Measurements from ENCODE around the gene THRSP.
"Not testable (repeated sequence)": the region's sequence is repeated elsewhere in the genome, so short reads cannot be mapped to it uniquely, and the experiment has no call there.

THRSP gene

DNA sequence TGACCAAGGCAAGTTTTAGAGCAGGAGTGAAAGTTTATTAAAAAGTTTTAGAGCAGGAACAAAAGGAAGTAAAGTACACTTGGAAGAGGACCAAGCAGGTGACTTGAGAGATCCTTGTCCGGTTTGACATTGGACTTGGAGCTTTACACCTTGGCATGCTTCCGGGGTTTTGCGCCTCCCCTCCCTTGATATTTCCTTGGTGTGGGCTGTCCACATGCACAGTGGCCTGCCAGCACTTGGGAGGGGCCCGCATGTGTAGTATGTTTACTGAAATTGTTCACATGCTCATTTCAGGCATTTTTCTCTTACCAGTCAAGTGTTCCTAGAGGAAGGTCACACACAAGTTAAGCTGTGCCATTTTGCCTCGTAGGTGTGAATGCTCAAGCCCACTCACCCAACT lies 19.0 kb upstream of the THRSP start:
- H3K9me3 ChIP-seq, result no peaks in the 10 kb centered on the region
- H3K4me1 ChIP-seq, result peaks cover 10% of the 10 kb centered on the region
- no peaks in the 10 kb centered on the region for H3K27me3 ChIP-seq (ENCODE audit: low read depth)
- no peaks in the 10 kb centered on the region for H3K36me3 ChIP-seq (replicated peaks)
- DNase-seq (ENCODE audit: low spot score in 2 of 2), result no peak
- in situ Hi-C loops (cut with MboI; ENCODE audit: low sequenced_read_pairs), result no loop called here
- no peak overlapping the region for H3K4me3 ChIP-seq

DNA sequence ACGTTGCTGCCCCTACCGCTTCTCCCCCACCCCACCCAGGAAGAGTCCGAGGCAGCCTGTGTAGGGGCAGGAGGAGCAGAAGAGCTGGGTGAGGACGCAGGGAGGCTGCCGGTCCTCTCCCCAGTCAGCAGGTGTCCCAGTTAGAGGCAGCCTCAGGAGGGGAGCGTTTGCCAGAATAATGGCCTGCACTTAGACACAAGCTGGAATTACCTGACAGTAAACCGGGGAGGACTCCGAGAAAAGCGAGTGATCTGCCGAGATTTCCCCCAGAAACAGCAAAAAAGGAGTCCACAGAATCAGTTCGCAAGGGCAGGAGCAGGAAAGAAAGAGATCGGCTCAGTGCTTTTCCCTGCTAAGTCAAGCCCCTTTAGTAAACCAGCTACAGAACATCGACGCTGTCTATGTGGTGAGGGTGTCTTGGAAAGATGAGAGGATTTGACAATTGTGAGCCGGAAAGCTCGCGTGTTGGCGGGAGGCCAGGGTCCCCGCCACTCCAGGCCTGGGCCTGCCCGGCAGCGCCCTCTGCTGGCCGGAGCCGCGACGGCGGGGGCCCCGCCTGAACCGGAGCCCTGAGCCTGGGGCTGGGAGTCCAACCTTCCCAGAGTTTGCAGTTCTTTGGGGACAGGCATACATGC lies 17.7 kb upstream of the THRSP start:
- in situ Hi-C loops (cut with MboI; ENCODE audit: low sequenced_read_pairs), result no loop called here
- Histone ChIP-seq H3K9me3 (no peaks in the 10 kb centered on the region), H3K36me3 (replicated peaks) (no peaks in the 10 kb centered on the region), H3K4me3 (peak overlapping the region; percentile 6; the same call in 1 of the 2 replicates), H3K27me3 (ENCODE audit: low read depth) (no peaks in the 10 kb centered on the region), H3K4me1 (peaks cover 10% of the 10 kb centered on the region)
- peak; percentile 74 to 90 for DNase-seq (ENCODE audit: low spot score in 2 of 2)

DNA sequence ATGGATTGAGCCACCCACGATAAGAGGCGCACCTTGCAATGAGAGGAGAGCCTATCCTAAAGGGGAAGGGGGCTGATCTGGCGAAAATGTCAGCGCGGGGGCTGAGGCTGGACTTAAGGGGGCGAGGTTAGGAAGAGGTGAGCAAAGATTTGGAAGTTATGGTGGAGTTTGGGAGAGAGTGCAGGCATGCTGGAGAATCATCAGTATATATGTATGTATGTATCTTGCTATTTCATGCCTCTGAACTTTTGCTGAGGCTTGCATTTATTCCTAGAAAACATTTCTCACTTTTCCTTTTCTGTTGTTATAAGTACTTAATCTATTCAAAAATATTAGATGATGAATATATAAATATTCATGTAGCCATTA lies 17.2 kb upstream of the THRSP start:
- Histone ChIP-seq H3K4me1 (peaks cover 10% of the 10 kb centered on the region), H3K4me3 (no peak overlapping the region), H3K27me3 (ENCODE audit: low read depth) (no peaks in the 10 kb centered on the region), H3K9me3 (no peaks in the 10 kb centered on the region), H3K36me3 (replicated peaks) (no peaks in the 10 kb centered on the region)
- in situ Hi-C loops (cut with MboI; ENCODE audit: low sequenced_read_pairs), result no loop called here
- no peak for DNase-seq (ENCODE audit: low spot score in 2 of 2)

DNA sequence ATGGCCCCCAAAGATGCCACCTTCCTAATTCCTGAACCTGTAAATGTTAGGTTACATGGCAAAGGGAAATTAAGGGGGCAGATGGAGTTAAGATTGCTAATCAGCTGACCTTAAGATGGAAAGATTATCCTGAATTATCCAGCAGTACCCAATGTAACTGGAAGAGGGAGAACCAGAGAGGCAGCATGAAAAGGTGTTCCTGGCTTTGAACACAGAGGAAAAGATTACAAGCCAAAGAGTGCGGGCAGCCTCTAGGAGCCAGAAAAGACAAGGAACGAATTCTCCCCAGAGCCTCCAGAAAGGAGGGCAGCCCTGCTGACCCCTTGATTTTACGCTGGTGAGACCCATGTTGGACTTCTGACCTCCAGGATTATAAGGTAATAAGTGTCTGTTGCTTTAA lies 15.1 kb upstream of the THRSP start:
- DNase-seq (ENCODE audit: low spot score in 2 of 2), result no peak
- no peaks in the 10 kb centered on the region for H3K36me3 ChIP-seq (replicated peaks)
- no peaks in the 10 kb centered on the region for H3K27me3 ChIP-seq (ENCODE audit: low read depth)
- H3K9me3 ChIP-seq, result no peaks in the 10 kb centered on the region
- H3K4me1 ChIP-seq, result peaks cover 10% of the 10 kb centered on the region
- in situ Hi-C loops (cut with MboI; ENCODE audit: low sequenced_read_pairs), result no loop called here
- H3K4me3 ChIP-seq, result no peak overlapping the region

DNA sequence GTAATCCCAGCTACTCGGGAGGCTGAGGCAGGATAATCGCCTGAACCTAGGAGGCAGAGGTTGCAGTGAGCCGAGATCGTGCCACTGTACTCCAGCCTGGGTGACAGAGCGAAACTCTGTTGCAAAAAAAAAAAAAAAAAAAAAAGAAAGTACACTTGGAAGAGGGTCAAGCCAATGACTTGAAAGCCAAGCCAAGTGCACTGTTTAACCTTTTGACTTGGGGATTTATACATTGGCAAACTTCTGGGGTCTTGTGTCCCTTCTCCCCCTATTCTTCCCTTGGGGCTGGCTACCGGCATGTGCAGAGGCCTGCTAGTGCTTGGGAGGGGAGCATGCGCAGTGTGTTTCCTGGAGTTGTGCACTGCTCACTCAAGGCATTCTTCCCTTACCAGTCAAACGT lies 14.3 kb upstream of the THRSP start:
- in situ Hi-C loops (cut with MboI; ENCODE audit: low sequenced_read_pairs), result no loop called here
- Histone ChIP-seq H3K9me3 (no peaks in the 10 kb centered on the region), H3K27me3 (ENCODE audit: low read depth) (no peaks in the 10 kb centered on the region), H3K36me3 (replicated peaks) (no peaks in the 10 kb centered on the region), H3K4me1 (peaks cover 10% of the 10 kb centered on the region), H3K4me3 (no peak overlapping the region)
- DNase-seq (ENCODE audit: low spot score in 2 of 2), result no peak

DNA sequence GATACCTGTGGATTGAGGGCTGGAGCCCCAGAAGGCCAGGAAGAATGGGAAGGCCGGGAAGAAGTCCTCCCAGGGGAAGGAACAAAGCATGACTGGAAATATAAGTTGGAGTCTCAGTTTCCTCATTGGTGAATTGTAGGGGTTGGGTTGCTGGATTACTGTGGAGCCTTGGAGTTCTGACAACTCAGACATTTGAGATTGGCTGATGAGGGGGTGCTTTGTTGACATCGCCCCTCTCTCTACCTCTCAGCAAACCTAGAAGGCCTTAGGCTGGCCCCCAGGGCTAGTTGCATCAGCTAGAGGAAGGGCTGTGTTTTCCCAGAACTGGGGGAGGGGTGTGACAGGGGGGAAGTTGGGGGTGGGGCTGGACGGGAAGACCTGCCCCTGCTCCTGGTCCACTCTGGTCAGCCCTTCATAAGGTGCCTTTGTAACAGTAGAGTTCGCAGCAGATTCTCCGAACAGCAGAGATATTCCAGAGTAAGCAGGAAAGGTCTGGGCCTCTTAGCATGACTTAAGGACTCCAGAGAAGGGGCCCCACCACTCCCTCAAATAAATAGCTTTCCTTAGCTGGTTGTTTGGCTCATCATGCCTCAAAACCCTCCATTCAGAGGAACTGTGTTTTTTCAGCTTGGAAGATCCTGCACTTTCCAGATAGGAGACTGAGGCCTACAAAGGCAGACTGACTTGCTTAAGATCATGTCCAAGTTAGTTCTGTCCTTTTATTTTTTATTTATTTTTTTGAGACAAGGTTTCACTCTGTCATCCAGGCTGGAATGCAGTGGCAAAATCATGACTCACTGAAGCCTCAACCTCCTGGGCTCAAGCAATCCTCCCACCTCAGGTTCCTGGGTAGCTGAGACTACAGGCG lies 12.5 kb upstream of the THRSP start:
- Histone ChIP-seq H3K9me3 (no peaks in the 10 kb centered on the region), H3K27me3 (ENCODE audit: low read depth) (no peaks in the 10 kb centered on the region), H3K4me1 (peaks cover 4% of the 10 kb centered on the region; the same call in 1 of the 2 replicates), H3K4me3 (no peak overlapping the region), H3K36me3 (replicated peaks) (no peaks in the 10 kb centered on the region)
- no peak for DNase-seq (ENCODE audit: low spot score in 2 of 2)
- in situ Hi-C loops (cut with MboI; ENCODE audit: low sequenced_read_pairs), result loop anchor here (10.0 kb wide), 1 partner anchor 56 kb away; the partner anchor contains the start of gene INTS4

DNA sequence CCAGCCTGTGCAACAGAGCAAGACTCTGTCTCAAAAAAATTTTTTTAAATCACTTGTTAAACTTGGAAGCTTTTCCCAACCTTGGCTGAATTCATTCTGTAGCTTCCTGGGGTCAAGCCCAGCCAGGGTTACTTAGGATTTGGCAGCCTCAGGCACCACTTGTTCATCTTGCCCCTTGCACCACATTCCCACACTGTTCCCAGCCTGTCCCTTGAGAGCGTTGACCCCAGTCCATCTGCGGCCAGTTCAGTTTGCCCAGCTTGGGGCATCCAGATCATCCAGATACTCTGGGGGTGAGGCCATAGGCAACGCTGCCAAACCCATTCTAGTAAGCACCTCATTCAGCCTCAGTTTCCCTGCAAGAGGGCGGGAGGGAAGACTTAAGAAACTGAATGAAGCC lies 8.7 kb upstream of the THRSP start:
- in situ Hi-C loops (cut with MboI; ENCODE audit: low sequenced_read_pairs), result loop anchor here (10.0 kb wide), 1 partner anchor 60 kb away; the partner anchor contains the start of gene INTS4
- H3K4me1 ChIP-seq, result no peaks in the 10 kb centered on the region
- no peaks in the 10 kb centered on the region for H3K36me3 ChIP-seq (replicated peaks)
- H3K9me3 ChIP-seq, result no peaks in the 10 kb centered on the region
- no peaks in the 10 kb centered on the region for H3K27me3 ChIP-seq (ENCODE audit: low read depth)
- no peak overlapping the region for H3K4me3 ChIP-seq
- DNase-seq (ENCODE audit: low spot score in 2 of 2), result no peak

DNA sequence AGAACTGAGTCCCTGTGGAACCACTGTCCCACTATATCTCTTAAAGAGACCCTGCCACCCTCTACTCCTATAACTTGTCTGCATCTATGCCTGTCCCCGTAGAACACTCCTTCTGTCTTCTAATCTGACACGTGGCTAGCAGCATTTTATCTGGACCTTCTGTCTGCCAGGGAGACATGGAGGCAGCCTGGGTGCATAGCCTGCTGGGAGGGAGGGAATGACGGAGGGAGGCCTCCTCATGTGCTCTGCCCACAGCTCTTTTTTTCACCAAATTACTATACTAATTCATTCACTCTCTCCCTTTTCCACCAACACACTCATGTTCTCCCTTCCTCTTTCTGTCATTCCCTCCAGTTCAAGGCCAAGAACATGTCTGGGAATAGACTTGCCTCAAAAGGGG lies 7.6 kb upstream of the THRSP start:
- H3K27me3 ChIP-seq (ENCODE audit: low read depth), result no peaks in the 10 kb centered on the region
- in situ Hi-C loops (cut with MboI; ENCODE audit: low sequenced_read_pairs), result loop anchor here (10.0 kb wide), 1 partner anchor 61 kb away; the partner anchor contains the start of gene INTS4
- DNase-seq (ENCODE audit: low spot score in 2 of 2), result no peak
- H3K4me3 ChIP-seq, result no peak overlapping the region
- no peaks in the 10 kb centered on the region for H3K4me1 ChIP-seq
- H3K9me3 ChIP-seq, result no peaks in the 10 kb centered on the region
- H3K36me3 ChIP-seq (replicated peaks), result no peaks in the 10 kb centered on the region

DNA sequence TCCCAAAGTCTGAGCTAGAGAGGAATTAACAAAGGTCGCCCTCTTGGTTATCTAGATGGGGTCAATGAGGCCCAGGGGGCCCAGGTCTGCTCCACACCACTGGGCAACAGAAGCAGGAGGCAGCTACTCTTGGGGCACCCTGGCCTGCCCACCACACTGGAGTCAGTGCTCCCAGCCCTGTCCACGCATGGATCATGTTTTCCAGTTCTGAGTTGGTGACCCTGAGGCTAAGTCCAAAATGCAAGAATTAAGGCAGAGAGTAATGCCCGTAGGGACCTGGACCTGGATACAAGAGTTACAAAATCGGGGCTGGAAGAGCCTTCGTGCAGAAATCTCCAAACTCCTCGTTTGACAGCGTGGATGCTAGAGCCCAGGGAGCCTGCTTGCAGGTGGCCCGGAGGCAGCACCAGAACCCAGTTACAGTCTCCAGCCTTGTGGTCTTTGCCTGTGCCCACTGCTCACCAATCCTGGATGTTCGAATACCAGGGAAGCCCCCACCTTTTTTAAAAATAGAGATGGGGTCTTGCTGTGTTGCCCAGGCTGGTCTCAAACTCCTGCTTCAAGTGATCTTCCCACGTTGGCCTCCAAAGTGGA lies 6.1 kb upstream of the THRSP start:
- in situ Hi-C loops (cut with MboI; ENCODE audit: low sequenced_read_pairs), result loop anchor here (10.0 kb wide), 1 partner anchor 63 kb away; the partner anchor contains the start of gene INTS4
- no peaks in the 10 kb centered on the region for H3K9me3 ChIP-seq
- no peak overlapping the region for H3K4me3 ChIP-seq
- H3K36me3 ChIP-seq (replicated peaks), result no peaks in the 10 kb centered on the region
- no peak for DNase-seq (ENCODE audit: low spot score in 2 of 2)
- H3K27me3 ChIP-seq (ENCODE audit: low read depth), result no peaks in the 10 kb centered on the region
- H3K4me1 ChIP-seq, result no peaks in the 10 kb centered on the region

DNA sequence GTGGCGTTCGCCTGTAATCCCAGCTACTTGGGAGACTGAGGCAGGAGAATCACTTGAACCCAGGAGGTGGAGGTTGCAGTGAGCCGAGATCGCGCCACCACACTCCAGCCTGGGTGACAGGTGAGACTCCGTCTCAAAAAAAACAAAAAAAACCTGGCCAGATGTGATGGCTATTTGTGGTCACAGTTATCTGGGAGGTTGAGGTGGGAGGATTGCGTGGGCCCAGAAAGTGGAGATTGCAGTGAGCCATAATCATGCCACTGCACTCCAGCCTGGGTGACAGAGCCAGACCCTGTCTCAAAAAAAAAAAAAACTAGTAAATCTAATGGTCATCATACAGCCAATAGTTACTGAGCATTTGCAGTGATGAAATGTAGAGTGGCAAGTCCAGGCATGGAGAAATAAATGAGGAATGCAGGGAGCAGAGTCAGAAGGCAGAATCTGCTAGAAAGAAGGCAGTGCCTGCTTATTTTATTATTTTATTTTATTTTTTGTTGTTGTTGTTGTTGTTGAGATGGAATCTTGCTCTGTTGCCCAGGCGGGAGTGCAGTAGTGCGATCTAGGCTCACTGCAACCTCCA lies 3.8 kb upstream of the THRSP start:
- H3K36me3 ChIP-seq (replicated peaks); H3K27me3 ChIP-seq (ENCODE audit: low read depth); H3K4me1 ChIP-seq; H3K4me3 ChIP-seq; DNase-seq (ENCODE audit: low spot score in 2 of 2); H3K9me3 ChIP-seq: not testable (repeated sequence)
- in situ Hi-C loops (cut with MboI; ENCODE audit: low sequenced_read_pairs), result loop anchor here (10.0 kb wide), 1 partner anchor 65 kb away; the partner anchor contains the start of gene INTS4

DNA sequence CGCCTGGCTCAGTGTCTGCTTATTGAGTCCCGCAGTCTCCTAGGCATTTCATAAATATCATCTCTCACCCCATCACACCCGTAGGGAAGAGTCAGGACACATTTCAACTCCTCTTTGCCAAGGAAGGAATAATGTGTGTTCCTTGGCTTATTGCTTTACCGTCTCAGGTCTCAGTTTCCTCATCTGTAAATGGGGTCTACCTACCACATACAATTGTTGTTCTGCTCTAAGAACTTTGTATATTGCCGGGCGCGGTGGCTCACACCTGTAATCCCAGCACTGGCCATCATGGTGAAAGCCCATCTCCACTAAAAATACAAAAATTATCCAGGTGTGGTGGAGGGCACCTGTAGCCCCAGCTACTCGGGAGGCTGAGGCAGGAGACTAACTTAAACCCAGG lies 3.1 kb upstream of the THRSP start:
- DNase-seq (ENCODE audit: low spot score in 2 of 2), result no peak
- H3K9me3 ChIP-seq, result no peaks in the 10 kb centered on the region
- H3K27me3 ChIP-seq (ENCODE audit: low read depth), result no peaks in the 10 kb centered on the region
- H3K4me3 ChIP-seq, result no peak overlapping the region
- in situ Hi-C loops (cut with MboI; ENCODE audit: low sequenced_read_pairs), result no loop called here
- no peaks in the 10 kb centered on the region for H3K36me3 ChIP-seq (replicated peaks)
- H3K4me1 ChIP-seq, result peaks cover 2% of the 10 kb centered on the region

DNA sequence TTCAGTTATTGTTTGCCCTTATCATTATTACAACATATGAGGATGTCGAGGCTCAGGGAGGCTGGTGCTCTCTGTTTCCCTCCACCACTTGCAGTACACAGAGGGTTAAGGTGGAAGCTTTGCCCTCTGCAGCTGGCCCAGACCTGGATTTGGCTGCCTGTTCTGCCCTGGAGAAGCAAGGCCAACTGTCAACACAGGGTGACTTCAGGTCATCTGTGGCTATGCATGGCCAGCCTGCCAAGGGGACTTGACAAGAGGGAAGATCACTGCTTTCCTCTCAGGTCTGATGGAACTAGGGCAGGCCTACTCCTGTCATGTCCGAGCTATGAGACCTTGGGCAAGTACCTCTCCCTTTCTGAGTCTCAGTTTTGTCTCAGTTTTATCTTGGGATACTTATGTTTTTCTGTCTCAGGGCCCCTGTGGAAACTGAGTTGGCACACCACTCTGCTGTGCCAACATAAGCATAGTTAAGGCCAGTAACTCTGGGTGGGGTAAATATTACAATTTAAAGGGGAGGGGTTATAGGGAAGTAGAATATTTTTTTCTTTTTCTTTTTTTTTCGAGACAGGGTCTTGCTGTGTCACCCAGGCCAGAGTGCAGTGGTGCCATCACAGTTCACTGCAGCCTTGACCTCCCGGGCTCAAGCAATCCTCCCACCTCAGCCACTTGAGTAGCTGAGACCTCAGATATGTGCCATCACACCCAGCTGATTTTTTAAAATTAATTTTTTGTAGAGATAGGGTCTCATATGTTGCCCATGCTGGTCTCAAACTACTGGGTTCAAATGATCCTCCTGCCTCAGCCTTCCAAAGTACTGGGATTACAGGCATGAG lies 2.4 kb upstream of the THRSP start:
- no peak for DNase-seq (ENCODE audit: low spot score in 2 of 2)
- no peaks in the 10 kb centered on the region for H3K9me3 ChIP-seq
- no peaks in the 10 kb centered on the region for H3K36me3 ChIP-seq (replicated peaks)
- H3K27me3 ChIP-seq (ENCODE audit: low read depth), result no peaks in the 10 kb centered on the region
- in situ Hi-C loops (cut with MboI; ENCODE audit: low sequenced_read_pairs), result no loop called here
- peaks cover 9% of the 10 kb centered on the region for H3K4me1 ChIP-seq
- no peak overlapping the region for H3K4me3 ChIP-seq

DNA sequence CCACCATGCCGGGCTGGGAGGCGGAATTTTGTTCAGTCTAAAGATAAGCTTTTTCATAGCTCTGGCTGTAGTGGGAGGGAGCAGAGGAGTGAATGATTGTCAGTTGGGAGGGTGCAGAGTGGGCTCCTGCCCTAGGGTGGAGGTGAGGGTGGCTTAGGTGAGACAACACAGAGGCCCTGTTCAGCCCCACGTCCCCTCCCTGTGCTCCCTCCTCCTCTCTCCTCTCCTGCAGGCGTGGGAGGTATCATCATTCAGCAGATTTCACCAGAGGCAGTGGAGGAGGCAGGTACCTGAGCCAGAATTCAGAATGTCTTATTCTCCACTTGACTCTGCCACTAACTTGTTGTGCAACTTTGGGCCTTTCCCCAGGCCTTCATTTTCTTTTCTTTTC lies 1.7 kb upstream of the THRSP start:
- Histone ChIP-seq H3K9me3 (no peaks in the 10 kb centered on the region), H3K4me1 (peaks cover 11% of the 10 kb centered on the region), H3K36me3 (replicated peaks) (no peaks in the 10 kb centered on the region), H3K27me3 (ENCODE audit: low read depth) (no peaks in the 10 kb centered on the region), H3K4me3 (no peak overlapping the region)
- in situ Hi-C loops (cut with MboI; ENCODE audit: low sequenced_read_pairs), result no loop called here
- no peak for DNase-seq (ENCODE audit: low spot score in 2 of 2)
